SH-SY5Y (cell line): ENCODE data around the gene MGAT5B.

ENCODE experiments used
- GATA2 ChIP-seq: IDR thresholded peaks from 2 replicates; pipeline ENCODE4 v1.6.1; 2011; ENCODE audit warnings: mild to moderate bottlenecking, low read depth, low read length
- GATA3 ChIP-seq: IDR thresholded peaks from 2 replicates; pipeline ENCODE4 v1.6.1; 2011; ENCODE audit warnings: low read depth, mild to moderate bottlenecking, low read length, moderate library complexity

DNA sequence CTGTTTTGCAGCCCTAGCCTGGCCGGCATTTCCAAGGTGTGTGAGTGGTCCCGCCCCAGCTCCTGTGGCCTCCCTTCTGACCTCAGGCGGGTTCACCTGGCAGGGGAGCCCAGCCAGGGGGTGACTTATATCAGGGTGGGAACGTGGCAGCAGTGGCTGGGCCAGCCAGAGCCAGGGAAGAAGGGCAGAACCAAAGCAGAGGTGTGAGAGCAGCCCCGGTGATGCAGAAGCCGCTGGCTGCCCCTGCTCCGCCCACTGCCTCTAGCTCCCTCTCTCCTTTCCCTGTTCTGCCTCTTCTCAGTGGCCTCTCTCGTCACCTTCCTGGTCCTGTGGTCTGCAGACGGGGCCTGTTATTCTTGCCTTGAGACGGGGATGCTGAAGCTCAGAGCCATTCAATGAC, 12.1 kb downstream of the MGAT5B start:
- TF ChIP-seq GATA2, result no peak
- no peak for TF ChIP-seq GATA3
